Stimulated activated naive CD8-positive, alpha-beta T cell treated with anti-CD3 and anti-CD28 coated beads, Interleukin-15, Interleukin-2, amounts not matched to agents 100 U/mL and 50 U/mL, for 24 hours (primary cell): ENCODE results near the gene SPINK8.
"Not testable (repeated sequence)": the region's sequence is repeated elsewhere in the genome, so short reads cannot be mapped to it uniquely, and the experiment has no call there.

ENCODE experiments used
- ATAC-seq: fragments of 150-1000 bp; cut with Tn5 transposase; one replicate; pipeline ENCODE4 v1.10.0; 2021
- DNase-seq: peaks from one replicate; pipeline ENCODE4 v3.0.0; 2021

SPINK8 gene

DNA sequence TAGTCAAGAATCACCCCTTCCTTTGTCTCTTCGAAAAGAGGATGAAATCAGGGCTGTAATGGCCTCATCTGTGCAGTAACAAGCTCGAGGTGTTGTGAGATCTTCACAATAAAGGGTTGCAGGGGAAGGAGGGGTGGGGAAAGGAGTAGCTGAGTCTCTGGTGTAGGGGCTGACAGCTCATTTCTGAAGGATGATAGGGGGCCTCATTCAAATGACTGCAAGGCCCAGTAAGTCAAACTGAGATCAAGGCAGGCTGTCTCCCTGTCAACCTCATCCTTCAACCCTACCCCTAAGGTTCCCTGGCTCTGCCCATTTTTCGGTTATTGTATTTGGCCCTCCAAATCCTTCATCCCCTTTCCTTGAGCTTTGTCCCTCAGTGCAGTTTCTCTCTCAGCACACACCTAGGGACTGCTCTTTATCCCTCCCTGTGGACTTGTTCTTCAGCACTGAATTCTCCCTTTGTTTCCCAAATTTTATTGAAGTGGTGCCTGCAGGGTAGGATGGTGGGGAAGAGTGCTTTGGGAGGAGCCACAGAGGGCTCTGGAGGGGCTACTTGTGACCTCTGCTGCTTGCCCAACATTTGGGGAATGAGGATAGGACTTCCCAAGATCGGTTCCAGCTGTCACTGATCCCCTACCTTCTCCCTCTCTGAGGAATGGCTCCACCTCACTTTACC is 54.4 kb downstream of the SPINK8 start:
- ATAC-seq, result no peak
- no peak for DNase-seq

DNA sequence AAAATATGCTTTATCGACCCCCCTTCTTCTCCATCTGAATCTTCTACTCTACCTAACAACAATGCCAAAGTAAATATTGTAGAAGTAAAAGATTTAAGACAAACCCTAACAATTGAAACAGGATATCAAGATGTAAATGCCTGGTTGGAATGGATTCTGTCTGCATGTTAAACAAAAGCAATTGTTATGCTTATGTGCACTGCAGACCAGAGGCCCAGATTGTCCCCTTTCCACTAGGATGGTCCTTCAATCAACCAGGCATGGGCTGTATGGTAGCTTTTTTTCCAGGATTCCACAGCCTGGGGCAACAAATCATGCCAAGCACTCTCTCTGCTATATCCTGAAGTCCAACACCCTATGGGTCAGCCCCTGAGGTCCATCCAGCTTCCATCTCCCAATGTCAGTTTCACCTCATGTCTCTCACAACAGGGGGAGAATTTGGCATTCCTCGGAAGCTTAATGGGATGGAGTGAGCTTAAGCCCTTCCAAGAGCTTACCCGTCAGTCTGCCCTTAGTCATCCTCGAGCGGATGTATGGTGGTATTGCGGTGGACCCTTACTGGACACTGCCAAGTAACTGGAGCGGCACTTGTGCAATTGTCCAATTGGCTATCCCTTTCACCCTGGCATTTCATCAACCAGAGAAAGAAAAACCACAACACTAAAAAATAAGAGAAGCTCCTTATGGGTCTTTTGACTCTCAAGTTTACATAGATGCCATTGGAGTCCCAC is 56.4 kb downstream of the SPINK8 start:
- DNase-seq, result no peak
- ATAC-seq, result no peak

DNA sequence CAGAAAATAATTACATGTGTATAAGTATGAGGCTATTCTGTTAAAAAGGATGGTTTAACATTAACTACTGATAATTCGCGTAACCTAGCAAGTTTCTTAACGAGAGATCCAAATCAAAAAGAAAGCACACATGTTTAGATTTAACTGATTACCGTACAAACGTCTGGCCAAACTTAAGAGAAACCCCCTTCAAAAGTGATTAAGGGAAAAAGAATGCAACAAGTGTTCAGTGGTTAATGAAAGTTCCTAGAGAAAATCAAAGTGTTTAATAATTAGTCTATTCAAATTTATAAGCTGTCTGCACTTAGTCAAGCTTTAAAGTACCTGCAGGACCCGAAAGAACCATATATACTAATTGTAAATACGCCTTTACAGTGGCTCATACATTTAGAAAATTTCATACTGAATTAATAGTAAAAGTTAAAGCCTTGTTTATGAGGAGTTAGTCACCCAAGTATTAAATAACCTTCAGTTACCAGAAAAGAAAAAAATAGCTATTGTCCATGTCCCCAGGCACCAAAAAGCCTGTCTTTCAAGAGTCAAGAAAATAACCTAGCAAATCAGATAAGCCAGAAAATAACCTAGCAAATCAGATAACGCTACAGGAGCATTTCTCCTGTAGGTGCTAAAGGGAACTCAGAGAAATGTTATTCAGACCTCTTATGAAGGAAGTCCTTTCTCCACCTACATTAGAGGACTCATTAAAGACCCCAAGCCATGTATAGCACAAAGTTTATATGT is 58.0 kb downstream of the SPINK8 start:
- no peak for DNase-seq

GRCh38 chr3:48274452-48274851 is 59.0 kb downstream of the SPINK8 start:
- ATAC-seq (no peak), DNase-seq (no peak)

More for the DNA sequence above, 58.0 kb downstream of the SPINK8 start:
- ATAC-seq, result no peak

DNA sequence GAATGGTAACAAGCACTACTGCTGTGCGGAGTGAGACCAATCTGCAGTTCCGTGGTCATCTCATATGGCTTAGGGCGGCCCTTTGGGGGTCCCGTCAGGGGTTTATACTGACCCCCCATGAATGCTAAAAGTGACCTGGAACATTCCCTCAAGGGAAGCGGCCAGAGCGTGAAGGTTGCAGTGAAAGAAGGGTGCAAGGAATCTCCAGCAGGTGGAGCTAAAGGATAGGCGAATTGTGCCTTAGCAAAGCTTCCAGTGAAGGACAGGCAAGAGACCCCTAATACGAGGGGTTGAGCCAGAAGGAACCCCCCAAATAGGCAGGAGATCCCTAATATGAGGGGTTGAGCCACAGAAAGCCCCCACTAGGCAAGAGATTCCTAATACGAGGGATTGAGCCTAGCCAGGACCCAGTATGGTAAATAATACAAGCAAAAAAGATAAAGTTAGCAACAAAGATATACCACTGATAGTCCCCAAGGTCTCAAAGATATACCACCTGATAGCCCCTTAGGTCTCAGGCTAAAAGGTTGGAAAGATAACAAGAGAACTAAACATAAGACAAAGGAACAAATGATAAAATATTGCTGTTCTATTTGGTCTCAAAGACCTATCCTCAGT is 59.8 kb downstream of the SPINK8 start:
- ATAC-seq, result no peak
- peak; percentile 60 for DNase-seq

- DNase-seq (no peak), ATAC-seq (no peak)
Measured at GRCh38 chr3:48271763-48272498, 61.5 kb downstream of the SPINK8 start.

DNA sequence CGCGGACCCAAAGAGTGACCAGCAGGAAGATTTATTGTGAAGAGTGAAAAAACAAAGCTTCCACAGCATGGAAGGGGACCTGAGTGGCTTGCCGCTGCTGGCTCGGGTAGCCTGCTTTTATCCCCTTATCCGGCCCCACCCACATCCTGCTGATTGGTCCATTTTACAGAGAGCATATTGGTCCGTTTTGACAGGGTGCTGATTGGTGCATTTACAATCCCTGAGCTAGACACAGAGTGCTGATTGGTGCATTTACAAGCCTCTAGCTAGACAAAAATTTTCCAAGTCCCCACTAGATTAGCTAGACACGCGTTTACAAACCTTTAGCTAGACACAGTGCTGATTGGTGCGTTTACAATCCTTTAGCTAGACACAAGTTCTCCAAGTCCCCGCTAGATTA is 62.2 kb downstream of the SPINK8 start:
- not testable (repeated sequence) for DNase-seq, ATAC-seq

- DNase-seq (no peak), ATAC-seq (no peak)
Measured at GRCh38 chr3:48270306-48270705, 63.2 kb downstream of the SPINK8 start.

- DNase-seq (no peak), ATAC-seq (no peak)
Measured at GRCh38 chr3:48269592-48269991, 63.9 kb downstream of the SPINK8 start.

- ATAC-seq, result peak; percentile 51
Measured at GRCh38 chr3:48268936-48269561, 64.4 kb downstream of the SPINK8 start.

DNA sequence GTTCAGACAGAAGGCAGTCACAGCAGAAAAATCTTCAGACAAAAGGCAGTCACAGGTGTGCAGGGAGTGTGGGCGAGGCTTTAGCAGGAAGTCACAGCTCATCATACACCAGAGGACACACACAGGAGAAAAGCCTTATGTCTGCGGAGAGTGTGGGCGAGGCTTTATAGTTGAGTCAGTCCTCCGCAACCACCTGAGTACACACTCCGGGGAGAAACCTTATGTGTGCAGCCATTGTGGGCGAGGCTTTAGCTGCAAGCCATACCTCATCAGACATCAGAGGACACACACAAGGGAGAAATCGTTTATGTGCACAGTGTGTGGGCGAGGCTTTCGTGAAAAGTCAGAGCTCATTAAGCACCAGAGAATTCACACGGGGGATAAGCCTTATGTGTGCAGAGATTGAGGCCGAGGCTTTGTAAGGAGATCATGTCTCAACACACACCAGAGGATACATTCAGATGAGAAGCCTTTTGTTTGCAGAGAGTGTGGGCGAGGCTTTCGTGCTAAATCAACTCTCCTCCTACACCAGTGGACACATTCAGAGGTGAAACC is 65.0 kb downstream of the SPINK8 start:
- ATAC-seq, result peak; percentile 95
- DNase-seq, result peak; percentile 80

More at GRCh38 chr3:48268936-48269561, 64.4 kb downstream of the SPINK8 start:
- DNase-seq, result peak; percentile 56

GRCh38 chr3:48267782-48268181 is 65.7 kb downstream of the SPINK8 start:
- no peak for DNase-seq
- no peak for ATAC-seq

DNA sequence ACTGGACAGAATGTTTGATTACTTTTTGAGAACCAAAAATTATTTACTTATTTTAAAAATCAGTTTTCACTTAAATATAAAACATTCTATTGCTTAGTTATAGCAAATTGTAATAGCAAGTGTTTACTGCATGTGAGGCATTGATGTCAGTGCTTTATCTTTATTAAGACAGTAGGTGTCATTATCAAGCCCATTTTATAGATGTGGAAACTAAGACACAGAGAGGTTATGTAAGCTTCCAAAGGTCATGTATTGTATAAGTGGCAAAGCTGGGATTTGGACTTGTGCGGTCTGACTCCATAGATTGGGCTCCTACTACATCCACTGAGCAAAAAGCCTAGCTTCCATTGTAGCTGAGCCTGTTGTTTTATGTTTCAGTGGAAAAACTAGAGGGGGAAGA is 74.9 kb downstream of the SPINK8 start:
- DNase-seq (no peak), ATAC-seq (no peak)
